Stimulated activated CD8-positive, alpha-beta memory T cell treated with anti-CD3 and anti-CD28 coated beads, Interleukin-4, amount 100 ng/mL, for 24 hours (primary cell): ENCODE measurements around the gene STK16.

ENCODE experiments used
- DNase-seq: peaks from one replicate; pipeline ENCODE4 v3.0.0-alpha.2; 2020; ENCODE audit warnings: low read depth

STK16 gene

DNA sequence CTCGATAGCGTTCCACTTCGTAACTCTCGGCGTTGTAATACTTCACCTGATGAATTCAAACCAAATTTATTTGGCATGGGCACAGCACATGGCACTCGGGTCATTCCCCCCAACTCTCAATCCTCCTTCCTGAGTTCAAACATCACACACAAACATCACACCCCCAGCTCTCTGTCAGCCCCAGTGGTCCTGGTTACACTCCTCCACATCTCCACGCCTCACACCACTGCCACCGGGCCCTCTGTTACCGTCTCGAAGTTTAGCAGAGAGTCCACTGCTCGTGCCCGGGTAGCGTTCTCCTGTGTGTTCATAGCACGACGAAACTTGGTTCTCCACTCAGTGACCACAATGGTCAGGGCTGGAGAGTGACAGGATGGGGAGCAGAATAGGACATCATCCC lies 31.1 kb upstream of the STK16 start:
- no peak for DNase-seq

- no peak for DNase-seq
Observed at GRCh38 chr2:219214786-219215185, 30.5 kb upstream of the STK16 start.

- DNase-seq = no peak
Observed at GRCh38 chr2:219215871-219216534, 29.3 kb upstream of the STK16 start.

- no peak for DNase-seq
Observed at GRCh38 chr2:219216535-219216915, 28.8 kb upstream of the STK16 start.

- DNase-seq = no peak
Observed at GRCh38 chr2:219218217-219218731, 27.0 kb upstream of the STK16 start.

GRCh38 chr2:219218732-219219701 lies 26.3 kb upstream of the STK16 start, which contains the start of gene ABCB6:
TSS of gene ABCB6 (minus strand) at chr2:219218958. CDS start at chr2:219218673, 285 bp downstream.
- DNase-seq = peak; percentile 83

GRCh38 chr2:219219784-219220532 lies 25.3 kb upstream of the STK16 start:
- no peak for DNase-seq

DNA sequence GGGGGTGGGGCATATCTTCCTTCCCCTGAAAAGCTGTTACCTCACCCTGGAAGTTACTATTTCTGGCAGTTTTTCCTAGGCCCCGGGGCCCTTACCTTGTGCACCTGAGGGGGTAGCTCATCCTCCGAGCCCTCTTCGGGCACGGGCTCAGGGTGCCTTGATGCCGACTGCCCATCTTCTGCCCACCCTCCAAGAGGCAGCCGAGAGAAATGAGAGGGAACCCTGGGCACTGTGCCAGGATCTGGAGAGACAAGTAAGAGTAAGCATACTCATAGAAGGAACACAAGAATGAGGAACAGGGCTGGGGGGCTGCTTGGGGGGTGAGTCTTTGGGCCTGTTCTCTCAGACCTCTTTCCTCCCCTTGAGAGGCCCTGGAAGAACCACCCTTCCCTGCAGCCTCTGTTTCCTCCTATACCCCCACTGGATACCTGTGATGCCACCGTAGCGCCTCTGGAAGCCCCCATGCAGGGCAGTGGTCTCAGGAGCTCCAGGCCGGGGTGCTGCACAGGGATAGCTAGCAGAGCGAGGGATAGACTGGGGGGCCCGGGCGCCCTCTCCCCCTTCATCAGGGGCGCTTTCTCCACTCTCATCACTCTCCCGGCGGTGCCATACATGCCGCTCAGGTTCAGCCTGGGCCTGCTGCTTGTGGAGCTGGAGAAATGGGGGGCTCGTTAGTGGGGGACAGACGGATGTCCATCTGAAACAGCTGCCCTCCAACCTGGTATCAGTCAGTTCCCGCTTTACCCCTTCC lies 24.5 kb upstream of the STK16 start:
- DNase-seq = no peak

DNA sequence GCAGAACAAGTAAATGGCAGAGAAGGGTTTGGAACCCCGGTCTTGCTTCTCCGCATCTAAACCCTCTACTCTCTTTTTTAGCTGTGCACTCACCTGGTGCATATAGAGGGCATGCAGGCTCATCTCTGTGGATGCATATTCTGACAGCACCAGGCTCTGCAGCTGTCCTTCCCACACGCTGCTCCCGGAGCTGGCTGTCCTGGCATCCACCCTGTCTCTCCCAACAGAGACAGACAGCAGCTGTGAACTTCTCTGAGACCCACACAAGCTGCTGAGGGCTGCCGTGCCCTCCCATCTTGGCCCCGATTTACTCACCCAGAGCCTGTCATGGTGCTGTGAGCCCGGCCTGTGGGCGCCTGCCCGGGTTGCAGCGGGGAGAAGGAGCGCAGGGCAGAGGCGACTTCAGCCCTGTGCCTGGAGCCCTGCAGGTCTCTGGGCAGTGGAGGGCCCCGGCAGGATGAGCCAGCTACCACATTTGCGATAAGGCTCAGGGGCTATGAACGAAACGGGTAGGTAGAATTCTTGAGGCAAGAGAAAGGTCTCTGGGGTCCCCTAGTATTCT lies 23.2 kb upstream of the STK16 start:
- no peak for DNase-seq

DNA sequence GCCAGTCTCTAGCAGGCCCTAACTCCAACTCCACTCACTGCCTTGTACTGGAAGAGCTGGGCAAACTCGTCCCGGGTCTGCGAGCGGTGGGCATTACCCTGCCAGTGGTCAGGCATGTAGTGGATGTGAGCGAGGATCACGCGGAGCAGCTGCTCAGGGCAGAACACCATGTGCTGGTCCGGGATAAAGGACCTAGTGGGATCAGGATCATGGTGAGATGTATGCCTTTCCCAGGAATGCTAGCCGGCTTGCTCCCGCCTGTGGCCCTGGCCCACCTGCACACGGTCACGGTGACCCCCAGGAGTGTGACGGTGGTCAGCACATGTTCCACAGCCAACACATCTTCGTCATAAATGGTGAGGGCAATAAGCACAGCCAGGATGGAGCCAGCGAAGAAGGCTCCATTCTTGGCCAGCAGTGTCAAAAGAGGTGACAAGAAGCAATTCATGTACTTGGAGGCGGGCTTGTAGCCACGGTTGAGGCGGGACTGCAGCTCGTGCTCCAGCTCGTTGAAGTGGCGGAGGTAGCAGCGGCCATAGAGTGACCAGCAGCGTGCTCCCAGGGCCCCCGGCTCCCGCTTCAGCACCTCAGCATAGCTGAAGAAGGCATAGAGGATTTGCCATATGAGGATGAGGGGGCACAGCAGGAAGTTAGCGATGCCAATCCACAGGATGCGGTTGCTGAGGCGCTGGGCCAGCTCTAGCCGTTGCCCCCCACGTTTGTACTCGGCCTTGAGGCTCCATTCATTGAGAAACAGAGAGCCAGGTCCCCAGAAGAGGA lies 21.3 kb upstream of the STK16 start:
- DNase-seq = no peak

DNA sequence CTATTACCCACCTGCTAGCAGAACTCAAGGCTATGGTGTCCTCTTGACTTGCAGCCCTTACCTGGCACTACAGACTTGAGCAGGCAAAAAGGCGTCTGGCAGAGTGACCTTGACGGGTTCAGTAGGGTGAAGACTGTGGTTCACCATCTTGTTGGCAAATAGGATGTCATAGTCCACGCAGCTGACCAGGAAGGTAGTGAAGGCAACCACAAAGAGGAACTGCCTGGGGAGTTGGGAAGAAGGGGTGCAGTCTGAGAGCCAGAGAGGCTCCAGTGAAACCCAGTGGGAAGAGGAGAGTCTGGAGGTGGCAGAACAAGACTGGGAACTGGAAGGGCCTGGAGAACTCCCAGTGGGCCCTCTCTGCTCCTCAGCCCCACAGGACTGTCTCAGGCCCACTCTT lies 19.9 kb upstream of the STK16 start:
- no peak for DNase-seq

- DNase-seq = no peak
Observed at GRCh38 chr2:219228041-219228910, 17.0 kb upstream of the STK16 start.

DNA sequence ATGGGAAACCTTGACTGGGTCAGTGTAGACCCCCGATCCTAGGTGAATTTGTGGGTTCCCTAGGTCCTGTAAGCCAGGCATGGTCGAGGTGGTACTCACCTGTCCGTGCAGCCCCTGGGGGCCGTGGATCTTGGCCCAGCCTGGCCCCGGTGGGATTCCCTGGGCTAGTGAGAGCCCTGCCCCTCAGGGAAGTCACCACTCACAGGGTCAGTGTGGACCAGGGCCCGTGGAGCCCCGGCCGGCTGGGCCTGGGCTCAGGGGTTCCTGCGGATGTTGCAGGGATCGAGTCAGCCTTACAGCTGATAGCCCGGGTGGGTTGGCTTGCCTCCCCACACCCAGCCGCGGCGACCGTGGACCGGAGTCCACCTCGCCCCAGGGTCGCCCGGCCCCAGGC lies 16.4 kb upstream of the STK16 start:
- DNase-seq = no peak

GRCh38 chr2:219229305-219230058 lies 15.8 kb upstream of the STK16 start, which contains the start of the genes ANKZF1 and ATG9A:
TSS of gene ANKZF1 (plus strand) at chr2:219229806. CDS start at chr2:219230258, 452 bp downstream.
TSS of gene ATG9A (minus strand) at chr2:219229636. CDS start at chr2:219228024, 1,612 bp downstream.
- DNase-seq = peak; percentile 98

- no peak for DNase-seq
Observed at GRCh38 chr2:219230059-219230540, 15.2 kb upstream of the STK16 start.

GRCh38 chr2:219234331-219234730 lies 10.9 kb upstream of the STK16 start:
- no peak for DNase-seq

DNA sequence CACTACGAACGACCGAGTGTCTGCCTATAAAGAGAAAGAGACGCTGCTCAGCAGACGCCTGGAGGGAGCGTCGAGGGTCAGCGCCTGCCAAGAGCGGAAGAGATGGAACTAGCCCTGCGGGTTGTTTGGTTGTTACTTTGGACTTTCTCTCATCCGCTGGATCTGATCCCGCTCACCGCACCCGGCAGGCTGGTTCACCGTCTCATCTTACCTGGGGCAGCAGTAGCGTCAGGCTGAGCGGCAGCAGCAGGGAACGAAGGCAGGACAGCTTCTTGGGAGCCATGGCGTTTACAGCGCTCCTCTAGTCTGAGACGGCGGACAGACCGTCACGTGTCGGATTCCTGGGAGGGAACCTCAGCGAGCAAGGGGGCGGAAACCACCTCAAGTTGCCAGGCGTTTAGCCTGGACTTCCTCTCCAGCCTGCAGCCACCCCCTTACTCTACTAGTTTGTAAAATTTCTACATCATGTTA lies 2.0 kb upstream of the STK16 start:
- no peak for DNase-seq

DNA sequence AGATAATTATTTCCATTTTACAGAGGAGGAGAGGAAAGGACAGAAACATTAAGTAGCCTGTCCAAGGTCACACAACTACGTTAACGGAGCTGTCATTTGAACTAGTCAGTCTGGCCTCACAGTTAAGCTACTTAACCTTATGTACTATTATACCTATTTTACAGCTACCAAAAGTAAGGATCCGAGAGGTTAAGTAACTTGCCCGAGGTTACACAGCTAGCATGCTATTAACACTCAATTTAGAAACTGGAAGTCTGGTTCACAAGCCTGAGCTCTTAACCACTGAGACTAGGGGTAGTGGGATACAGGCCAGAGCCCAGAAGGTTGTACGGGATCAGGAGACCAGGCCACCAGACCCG lies 511 bp upstream of the STK16 start:
- DNase-seq = no peak
